Measurements from ENCODE around the gene MRPL14.
A peak's percentile ranks its signal among the peaks of the same experiment; 100 is the strongest.

The MRPL14 gene

GRCh38 chr6:44139351-44139743 lies 12.1 kb upstream of the MRPL14 start:
- Histone ChIP-seq H2BK5ac (ENCODE audit: low read length) (no peak overlapping the region), H3K79me1 (ENCODE audit: low read length) (no peaks in the 10 kb centered on the region), H4K5ac (ENCODE audit: low read length) (no peak overlapping the region), H2BK120ac (ENCODE audit: low read depth, low read length) (no peak overlapping the region), H3K9ac (ENCODE audit: low read length) (no peak overlapping the region), H3K27ac (ENCODE audit: low read depth, low read length) (no peak overlapping the region), H3K18ac (ENCODE audit: low read length) (no peak overlapping the region), H3K4me2 (ENCODE audit: low read length) (no peak overlapping the region), H3K56ac (ENCODE audit: low read length) (no peak overlapping the region), H3K27me3 (ENCODE audit: insufficient read depth, low read length, poor library complexity) (no peaks in the 10 kb centered on the region), H3K36me3 (ENCODE audit: control insufficient read depth, insufficient read depth, low read length) (peaks cover 2% of the 10 kb centered on the region), H3K79me2 (ENCODE audit: control insufficient read depth, insufficient read depth, low read length) (no peaks in the 10 kb centered on the region), H3K4ac (ENCODE audit: low read depth, low read length) (no peak overlapping the region), H2BK15ac (replicated peaks; ENCODE audit: low read depth) (no peak overlapping the region), H3K23ac (ENCODE audit: low read length) (no peak overlapping the region), H2AK5ac (ENCODE audit: low read length) (no peak overlapping the region), H3K4me1 (ENCODE audit: control insufficient read depth, low read depth, low read length) (no peaks in the 10 kb centered on the region), H4K8ac (ENCODE audit: low read depth, low read length) (no peak overlapping the region), H3K4me3 (ENCODE audit: low read length) (no peak overlapping the region)
- no CpG with 5 or more reads among the region's 10 CpGs for WGBS (ENCODE audit: extremely low coverage, insufficient coverage, low lambda C conversion rate)
- DNase-seq, result no peak

DNA sequence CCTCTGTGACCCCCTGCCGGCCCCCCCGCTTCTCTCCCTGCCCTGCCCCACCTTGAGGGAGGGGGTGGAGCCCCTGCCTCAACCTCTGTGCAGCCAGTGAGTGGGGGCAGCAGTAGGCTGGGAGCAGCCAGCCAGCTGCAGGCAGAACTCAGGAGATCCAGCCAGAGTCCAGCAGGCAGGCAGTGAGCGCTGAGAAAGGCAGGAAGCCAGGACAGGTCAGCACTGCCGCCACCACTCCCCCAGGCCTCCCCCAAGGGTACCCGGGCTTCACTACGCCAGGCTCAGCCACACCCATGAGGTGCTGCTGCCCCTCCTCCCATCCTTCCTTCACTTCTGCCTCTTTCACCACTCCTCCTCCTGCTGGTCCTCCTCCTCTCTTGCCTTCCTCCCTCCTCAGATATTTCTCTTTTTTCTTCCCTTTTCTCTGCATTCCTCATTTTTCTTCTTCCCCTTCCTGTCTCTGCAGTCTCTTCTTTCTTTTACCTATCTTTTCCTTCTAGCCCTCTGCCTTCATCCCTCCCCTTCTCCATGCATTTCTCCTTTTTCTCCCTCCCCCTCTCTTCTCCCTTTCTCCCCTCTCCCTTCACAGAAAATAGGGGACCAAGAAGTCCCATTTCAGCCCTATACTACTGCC lies 11.6 kb upstream of the MRPL14 start:
- H3K27ac ChIP-seq (ENCODE audit: low read depth, low read length), result no peak overlapping the region
- H4K8ac ChIP-seq (ENCODE audit: low read depth, low read length), result no peak overlapping the region
- H3K4me3 ChIP-seq (ENCODE audit: low read length), result no peak overlapping the region
- peak overlapping the region; percentile 13 for H3K9ac ChIP-seq (ENCODE audit: low read length)
- WGBS (ENCODE audit: extremely low coverage, insufficient coverage, low lambda C conversion rate), result no CpG with 5 or more reads among the region's 6 CpGs
- no peak overlapping the region for H3K18ac ChIP-seq (ENCODE audit: low read length)
- H4K5ac ChIP-seq (ENCODE audit: low read length), result no peak overlapping the region
- no peak overlapping the region for H3K4me2 ChIP-seq (ENCODE audit: low read length)
- no peaks in the 10 kb centered on the region for H3K79me1 ChIP-seq (ENCODE audit: low read length)
- H3K4me1 ChIP-seq (ENCODE audit: control insufficient read depth, low read depth, low read length), result peaks cover 2% of the 10 kb centered on the region
- H3K79me2 ChIP-seq (ENCODE audit: control insufficient read depth, insufficient read depth, low read length), result no peaks in the 10 kb centered on the region
- H3K56ac ChIP-seq (ENCODE audit: low read length), result peak overlapping the region; percentile 49
- peaks cover 2% of the 10 kb centered on the region for H3K36me3 ChIP-seq (ENCODE audit: control insufficient read depth, insufficient read depth, low read length)
- no peak overlapping the region for H3K4ac ChIP-seq (ENCODE audit: low read depth, low read length)
- no peak overlapping the region for H2BK5ac ChIP-seq (ENCODE audit: low read length)
- no peaks in the 10 kb centered on the region for H3K27me3 ChIP-seq (ENCODE audit: insufficient read depth, low read length, poor library complexity)
- no peak overlapping the region for H2BK120ac ChIP-seq (ENCODE audit: low read depth, low read length)
- H3K23ac ChIP-seq (ENCODE audit: low read length), result no peak overlapping the region
- no peak overlapping the region for H2BK15ac ChIP-seq (replicated peaks; ENCODE audit: low read depth)
- no peak for DNase-seq
- no peak overlapping the region for H2AK5ac ChIP-seq (ENCODE audit: low read length)

DNA sequence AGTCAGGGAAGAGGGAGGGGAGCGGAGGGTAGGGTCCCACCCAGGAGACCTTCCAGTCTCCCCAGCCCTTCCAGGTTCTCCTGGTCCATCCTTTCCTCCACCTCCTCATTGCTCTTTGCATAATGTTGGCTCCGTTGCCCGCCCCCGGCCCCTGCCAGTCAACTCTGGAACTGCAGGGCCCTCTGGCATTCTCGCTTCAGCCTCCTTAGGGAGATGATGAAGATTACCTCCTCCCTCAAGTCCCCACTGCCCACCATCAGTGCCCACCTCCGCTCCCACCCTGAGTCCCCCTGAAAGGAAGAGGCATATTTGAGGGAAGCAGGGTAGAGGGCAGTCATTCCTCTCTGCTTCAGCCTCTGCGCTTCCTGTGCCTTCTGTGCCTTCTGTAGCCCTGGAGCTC lies 8.6 kb upstream of the MRPL14 start:
- Histone ChIP-seq H2BK120ac (ENCODE audit: low read depth, low read length) (no peak overlapping the region), H3K4me2 (ENCODE audit: low read length) (no peak overlapping the region), H4K8ac (ENCODE audit: low read depth, low read length) (no peak overlapping the region), H2AK5ac (ENCODE audit: low read length) (no peak overlapping the region), H3K23ac (ENCODE audit: low read length) (no peak overlapping the region), H3K4me3 (ENCODE audit: low read length) (no peak overlapping the region), H3K27me3 (ENCODE audit: insufficient read depth, low read length, poor library complexity) (no peaks in the 10 kb centered on the region), H3K36me3 (ENCODE audit: control insufficient read depth, insufficient read depth, low read length) (peaks cover 2% of the 10 kb centered on the region), H3K18ac (ENCODE audit: low read length) (no peak overlapping the region), H3K4me1 (ENCODE audit: control insufficient read depth, low read depth, low read length) (peaks cover 2% of the 10 kb centered on the region), H3K79me1 (ENCODE audit: low read length) (no peaks in the 10 kb centered on the region), H3K56ac (ENCODE audit: low read length) (no peak overlapping the region), H2BK5ac (ENCODE audit: low read length) (no peak overlapping the region), H3K4ac (ENCODE audit: low read depth, low read length) (no peak overlapping the region), H3K9ac (ENCODE audit: low read length) (no peak overlapping the region), H2BK15ac (replicated peaks; ENCODE audit: low read depth) (no peak overlapping the region), H3K27ac (ENCODE audit: low read depth, low read length) (no peak overlapping the region), H4K5ac (ENCODE audit: low read length) (no peak overlapping the region), H3K79me2 (ENCODE audit: control insufficient read depth, insufficient read depth, low read length) (no peaks in the 10 kb centered on the region)
- WGBS (ENCODE audit: extremely low coverage, insufficient coverage, low lambda C conversion rate), result no CpG with 5 or more reads among the region's 7 CpGs
- no peak for DNase-seq

GRCh38 chr6:44135173-44135758 lies 8.0 kb upstream of the MRPL14 start:
- no peak overlapping the region for H2BK15ac ChIP-seq (replicated peaks; ENCODE audit: low read depth)
- H2BK5ac ChIP-seq (ENCODE audit: low read length), result no peak overlapping the region
- peaks cover 2% of the 10 kb centered on the region for H3K36me3 ChIP-seq (ENCODE audit: control insufficient read depth, insufficient read depth, low read length)
- DNase-seq, result no peak
- H3K4me3 ChIP-seq (ENCODE audit: low read length), result no peak overlapping the region
- no CpG with 5 or more reads among the region's 10 CpGs for WGBS (ENCODE audit: extremely low coverage, insufficient coverage, low lambda C conversion rate)
- H3K27ac ChIP-seq (ENCODE audit: low read depth, low read length), result no peak overlapping the region
- no peak overlapping the region for H3K4ac ChIP-seq (ENCODE audit: low read depth, low read length)
- peaks cover 2% of the 10 kb centered on the region for H3K4me1 ChIP-seq (ENCODE audit: control insufficient read depth, low read depth, low read length)
- H3K56ac ChIP-seq (ENCODE audit: low read length), result no peak overlapping the region
- no peaks in the 10 kb centered on the region for H3K79me1 ChIP-seq (ENCODE audit: low read length)
- no peaks in the 10 kb centered on the region for H3K79me2 ChIP-seq (ENCODE audit: control insufficient read depth, insufficient read depth, low read length)
- no peak overlapping the region for H3K23ac ChIP-seq (ENCODE audit: low read length)
- H3K9ac ChIP-seq (ENCODE audit: low read length), result no peak overlapping the region
- no peak overlapping the region for H3K4me2 ChIP-seq (ENCODE audit: low read length)
- no peaks in the 10 kb centered on the region for H3K27me3 ChIP-seq (ENCODE audit: insufficient read depth, low read length, poor library complexity)
- no peak overlapping the region for H2AK5ac ChIP-seq (ENCODE audit: low read length)
- H4K8ac ChIP-seq (ENCODE audit: low read depth, low read length), result no peak overlapping the region
- H2BK120ac ChIP-seq (ENCODE audit: low read depth, low read length), result no peak overlapping the region
- H4K5ac ChIP-seq (ENCODE audit: low read length), result no peak overlapping the region
- no peak overlapping the region for H3K18ac ChIP-seq (ENCODE audit: low read length)

DNA sequence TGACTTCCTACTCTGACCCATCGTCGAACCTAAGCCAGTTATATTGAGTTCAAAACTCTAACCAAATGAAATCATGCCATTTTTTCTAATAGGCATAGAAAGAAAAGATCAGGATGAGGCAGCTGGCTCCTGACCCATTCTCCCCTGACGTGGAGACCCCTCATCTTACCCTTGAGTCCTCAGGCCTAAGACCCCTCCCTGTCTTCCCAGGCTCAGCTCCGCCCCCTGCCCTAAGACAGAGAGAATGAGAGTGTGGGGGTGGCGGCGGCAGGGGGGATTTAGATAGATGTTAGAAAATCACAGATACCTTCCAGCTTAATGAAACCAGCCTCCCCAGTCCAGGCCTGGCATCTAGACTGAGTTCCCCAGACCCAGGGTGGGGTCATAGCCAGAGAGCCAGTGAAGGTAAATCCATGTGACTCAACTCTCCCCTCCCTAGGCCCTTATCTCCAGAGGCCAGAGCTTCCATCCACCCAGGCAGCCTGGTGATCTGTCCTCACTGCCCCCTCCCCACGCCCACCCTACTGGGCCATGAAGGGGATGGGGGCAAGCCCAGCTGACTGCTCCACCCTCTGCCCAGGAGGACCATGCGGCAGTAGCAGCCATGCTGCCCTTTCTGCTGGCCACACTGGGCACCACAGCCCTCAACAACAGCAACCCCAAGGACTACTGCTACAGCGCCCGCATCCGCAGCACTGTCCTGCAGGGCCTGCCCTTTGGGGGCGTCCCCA lies 6.9 kb upstream of the MRPL14 start:
- Histone ChIP-seq H3K18ac (ENCODE audit: low read length) (no peak overlapping the region), H3K4me1 (ENCODE audit: control insufficient read depth, low read depth, low read length) (peaks cover 2% of the 10 kb centered on the region), H3K27ac (ENCODE audit: low read depth, low read length) (no peak overlapping the region), H3K4me2 (ENCODE audit: low read length) (no peak overlapping the region), H3K4me3 (ENCODE audit: low read length) (no peak overlapping the region), H3K4ac (ENCODE audit: low read depth, low read length) (no peak overlapping the region), H2AK5ac (ENCODE audit: low read length) (no peak overlapping the region), H2BK120ac (ENCODE audit: low read depth, low read length) (no peak overlapping the region), H3K79me2 (ENCODE audit: control insufficient read depth, insufficient read depth, low read length) (no peaks in the 10 kb centered on the region), H3K23ac (ENCODE audit: low read length) (peak overlapping the region; percentile 66), H4K5ac (ENCODE audit: low read length) (no peak overlapping the region), H2BK15ac (replicated peaks; ENCODE audit: low read depth) (no peak overlapping the region), H2BK5ac (ENCODE audit: low read length) (no peak overlapping the region), H3K36me3 (ENCODE audit: control insufficient read depth, insufficient read depth, low read length) (no peaks in the 10 kb centered on the region), H3K9ac (ENCODE audit: low read length) (no peak overlapping the region), H3K27me3 (ENCODE audit: insufficient read depth, low read length, poor library complexity) (no peaks in the 10 kb centered on the region), H4K8ac (ENCODE audit: low read depth, low read length) (no peak overlapping the region), H3K56ac (ENCODE audit: low read length) (no peak overlapping the region), H3K79me1 (ENCODE audit: low read length) (no peaks in the 10 kb centered on the region)
- no CpG with 5 or more reads among the region's 12 CpGs for WGBS (ENCODE audit: extremely low coverage, insufficient coverage, low lambda C conversion rate)
- DNase-seq, result peak; percentile 15

Data from mesendoderm (in vitro differentiated cells).